HG02870 (cell line): ENCODE measurements around the gene ARHGAP32.
"Not testable (repeated sequence)": the region's sequence is repeated elsewhere in the genome, so short reads cannot be mapped to it uniquely, and the experiment has no call there.

Experiments
- ATAC-seq: cut with Tn5 transposase; IDR thresholded peaks from one replicate; pipeline ENCODE4 v1.9.1; 2021; ENCODE audit warnings: mild to moderate bottlenecking, moderate library complexity; ENCODE audit not compliant: unreplicated experiment

Gene ARHGAP32

GRCh38 chr11:129041611-129042018, 150.5 kb downstream of the ARHGAP32 start:
- ATAC-seq = no peak

DNA sequence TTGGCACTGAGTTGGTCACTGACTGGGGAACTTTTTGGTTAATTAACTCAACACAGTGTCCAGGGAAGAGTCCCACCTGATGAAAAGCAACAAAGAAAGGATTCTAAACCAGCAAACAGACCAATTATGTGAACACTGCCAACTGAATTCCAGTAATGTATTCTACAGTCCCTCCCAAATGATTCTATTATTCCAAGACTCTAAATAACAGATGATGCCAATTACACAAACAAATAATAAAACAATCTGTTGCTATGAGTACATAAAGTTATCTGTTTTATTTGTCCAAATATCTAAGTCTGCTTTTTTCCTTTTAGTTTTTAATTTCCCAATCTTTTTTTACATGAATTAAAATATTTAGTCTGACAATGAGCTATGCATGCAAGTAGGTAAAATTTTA, 151.2 kb downstream of the ARHGAP32 start:
- no peak for ATAC-seq

GRCh38 chr11:129035244-129035643, 156.9 kb downstream of the ARHGAP32 start:
- no peak for ATAC-seq

- ATAC-seq = no peak
Measured at GRCh38 chr11:129034001-129034400, 158.1 kb downstream of the ARHGAP32 start.

DNA sequence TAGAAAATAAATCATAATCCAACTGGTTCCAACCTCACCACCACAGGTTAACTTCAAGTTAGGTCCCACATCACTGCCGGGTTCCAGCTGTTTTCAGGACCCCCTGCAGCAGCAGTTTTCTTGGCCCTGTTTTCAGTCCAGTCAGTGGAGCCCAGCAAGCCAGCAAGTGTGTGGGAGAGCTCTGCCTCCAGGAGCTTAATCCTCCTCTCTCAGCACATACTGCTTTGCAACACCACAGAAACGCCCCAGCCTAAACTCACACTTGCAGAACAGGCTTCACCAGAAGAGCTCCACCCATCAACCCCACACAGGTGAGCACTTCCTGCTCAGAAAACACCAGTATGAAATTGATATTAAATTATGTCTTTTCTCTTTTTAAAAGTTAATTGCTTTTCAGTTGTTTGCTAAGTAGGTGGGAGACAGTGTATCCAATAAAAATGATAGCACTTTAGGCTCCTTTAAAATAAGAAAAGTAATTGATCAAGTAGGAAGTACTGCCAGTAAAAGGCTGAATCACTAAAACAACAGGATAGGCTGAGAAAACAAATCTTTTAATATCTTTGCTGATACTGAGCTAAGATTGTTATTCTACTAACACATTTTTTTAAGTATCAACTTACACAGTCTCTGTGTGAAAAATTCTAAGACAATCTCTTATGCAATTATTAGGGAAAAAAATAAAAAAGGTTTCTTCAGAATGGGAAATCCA, 168.0 kb downstream of the ARHGAP32 start:
- no peak for ATAC-seq

- no peak for ATAC-seq
Measured at GRCh38 chr11:129021295-129021694, 170.8 kb downstream of the ARHGAP32 start.

GRCh38 chr11:129018991-129019390, 173.1 kb downstream of the ARHGAP32 start:
- ATAC-seq = no peak

GRCh38 chr11:129018126-129018525, 174.0 kb downstream of the ARHGAP32 start:
- no peak for ATAC-seq

- no peak for ATAC-seq
Measured at GRCh38 chr11:129013737-129014475, 178.2 kb downstream of the ARHGAP32 start.

- ATAC-seq = no peak
Measured at GRCh38 chr11:129012880-129013279, 179.2 kb downstream of the ARHGAP32 start.

DNA sequence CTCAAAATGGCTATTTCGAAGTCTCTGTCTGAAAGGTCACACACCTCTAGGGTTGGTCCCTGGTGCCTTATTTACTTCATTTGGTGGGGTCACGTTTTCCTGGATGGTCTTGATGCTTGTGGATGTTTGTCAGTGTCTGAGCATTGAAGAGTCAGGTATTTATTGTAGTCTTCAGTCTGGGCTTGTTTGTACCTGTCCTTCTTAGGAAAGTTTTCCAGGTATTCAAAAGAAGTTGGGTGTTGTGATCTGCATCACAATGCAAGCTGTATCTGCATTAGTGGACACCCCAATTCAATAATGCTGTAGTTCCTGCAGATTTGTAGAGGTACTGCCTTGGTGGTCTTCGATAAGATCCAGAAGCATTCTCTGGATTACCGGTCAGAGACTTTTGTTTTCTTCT, 186.0 kb downstream of the ARHGAP32 start:
- no peak for ATAC-seq

DNA sequence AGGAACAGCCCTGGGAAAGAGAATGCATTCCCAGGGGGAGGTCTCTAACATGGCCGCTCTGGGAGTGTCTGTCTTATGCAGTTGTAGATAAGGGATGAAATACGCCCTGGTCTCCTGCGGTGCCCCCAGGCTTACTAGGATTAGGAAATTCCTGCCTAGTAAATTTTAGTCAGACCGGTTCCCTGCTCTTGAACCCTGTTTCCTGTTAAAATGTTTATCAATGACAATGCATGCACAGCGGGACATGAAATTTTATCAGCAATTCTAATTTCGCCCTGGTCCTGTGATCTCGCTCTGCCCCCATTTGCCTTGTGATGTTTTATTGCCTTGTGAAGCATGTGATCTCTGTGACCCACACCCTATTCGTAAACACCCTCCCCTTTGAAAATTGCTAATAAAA, 193.0 kb downstream of the ARHGAP32 start:
- ATAC-seq = not testable (repeated sequence)

DNA sequence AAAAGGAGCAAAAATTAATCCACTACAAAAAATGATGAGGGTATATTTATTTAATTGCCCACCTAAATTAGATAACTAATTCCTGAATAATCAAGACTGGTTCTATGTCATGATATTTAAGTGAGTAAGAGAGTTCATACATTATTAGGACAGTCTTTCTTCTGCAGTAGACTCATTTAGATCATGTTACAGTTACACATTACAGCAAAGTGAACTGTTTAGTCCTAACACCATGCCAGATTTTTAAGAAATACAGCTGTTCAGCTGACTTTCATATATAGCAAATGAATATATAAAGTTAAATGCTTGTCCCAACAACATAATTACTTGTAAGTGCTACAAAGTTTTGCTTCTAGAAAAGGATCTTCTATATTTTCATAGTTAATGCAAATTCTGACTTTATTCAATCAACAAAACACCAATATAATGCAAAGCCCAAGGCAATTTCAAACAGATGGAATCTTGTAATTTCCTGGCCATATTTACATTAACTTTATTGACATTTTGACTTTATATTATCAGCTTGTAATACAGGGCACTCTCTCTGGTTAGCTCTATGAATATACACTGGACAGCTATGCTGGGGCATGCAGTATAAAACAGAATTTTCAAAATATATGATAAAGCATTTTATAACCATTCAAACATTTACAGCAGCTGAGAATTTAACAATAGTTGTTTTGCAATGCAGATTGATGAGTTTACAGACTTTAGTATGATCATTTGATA, 203.7 kb downstream of the ARHGAP32 start:
- ATAC-seq = no peak

DNA sequence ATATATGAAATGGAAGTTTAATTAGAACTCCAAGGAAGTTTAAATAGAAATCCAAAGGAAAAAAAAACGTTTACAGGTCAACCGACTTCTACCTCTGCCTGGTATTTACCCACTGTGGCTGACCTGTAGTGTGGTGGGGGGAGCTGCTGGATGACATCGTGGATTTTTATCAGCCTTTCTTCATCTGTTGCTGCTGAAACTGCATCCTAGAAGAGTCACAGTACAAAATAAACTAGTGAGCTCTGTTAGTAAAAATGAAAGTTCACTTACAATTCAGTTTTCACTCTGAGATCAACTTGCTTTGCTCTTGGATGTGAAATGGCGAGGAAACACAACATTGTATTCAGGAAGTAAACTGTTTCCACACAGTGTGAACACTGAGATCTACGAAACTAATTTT, 206.2 kb downstream of the ARHGAP32 start:
- ATAC-seq = no peak

- no peak for ATAC-seq
Measured at GRCh38 chr11:128983023-128983422, 209.1 kb downstream of the ARHGAP32 start.

- ATAC-seq = no peak
Measured at GRCh38 chr11:128981254-128981653, 210.9 kb downstream of the ARHGAP32 start.

DNA sequence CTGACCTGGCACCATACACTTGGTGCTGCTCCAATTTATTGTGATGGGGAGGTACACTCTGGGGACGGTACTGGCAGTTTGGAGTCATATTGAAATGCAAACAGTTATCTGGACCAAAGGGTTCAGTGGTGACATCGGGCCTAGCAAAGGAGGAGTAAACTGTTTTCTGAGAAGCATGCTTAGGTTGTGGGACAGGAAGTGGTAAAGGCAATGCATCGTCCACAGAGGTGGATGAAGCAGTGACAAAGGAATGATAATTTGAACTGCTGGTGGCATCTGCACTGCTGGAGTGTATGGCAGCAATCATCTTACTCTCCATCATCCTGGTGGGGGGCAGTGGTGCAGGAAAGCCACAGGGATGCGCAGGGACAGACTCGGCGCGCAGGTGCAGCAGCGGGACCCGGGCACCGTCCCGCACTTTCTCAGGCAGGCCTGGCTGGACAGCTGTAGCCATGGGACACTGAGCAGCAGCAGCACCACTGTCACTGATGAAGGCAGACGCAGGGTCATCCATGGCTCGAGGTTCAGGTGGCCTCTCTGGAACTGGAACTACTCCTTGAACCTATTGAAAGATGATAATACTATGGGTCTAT, 221.4 kb downstream of the ARHGAP32 start:
- no peak for ATAC-seq

- ATAC-seq = no peak
Measured at GRCh38 chr11:128968916-128969315, 223.2 kb downstream of the ARHGAP32 start.

DNA sequence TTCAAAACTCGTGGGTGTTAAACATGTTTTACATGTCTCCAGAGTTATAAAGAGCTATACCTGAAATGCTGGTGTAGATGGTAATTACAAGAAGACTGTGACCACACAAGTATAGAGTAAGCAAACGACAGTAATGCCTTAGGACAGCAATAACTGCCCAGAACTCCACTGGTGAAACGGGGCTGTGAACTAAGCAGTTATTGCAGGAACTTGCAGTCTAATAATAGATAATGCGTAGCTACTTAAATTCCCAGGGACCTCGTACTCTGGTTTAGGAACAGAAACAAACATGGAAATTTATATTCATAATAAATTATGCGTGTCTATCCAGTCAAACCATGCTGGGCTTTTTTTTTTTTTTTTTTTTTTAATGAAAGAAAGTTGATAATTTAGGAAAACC, 224.5 kb downstream of the ARHGAP32 start:
- ATAC-seq = no peak

DNA sequence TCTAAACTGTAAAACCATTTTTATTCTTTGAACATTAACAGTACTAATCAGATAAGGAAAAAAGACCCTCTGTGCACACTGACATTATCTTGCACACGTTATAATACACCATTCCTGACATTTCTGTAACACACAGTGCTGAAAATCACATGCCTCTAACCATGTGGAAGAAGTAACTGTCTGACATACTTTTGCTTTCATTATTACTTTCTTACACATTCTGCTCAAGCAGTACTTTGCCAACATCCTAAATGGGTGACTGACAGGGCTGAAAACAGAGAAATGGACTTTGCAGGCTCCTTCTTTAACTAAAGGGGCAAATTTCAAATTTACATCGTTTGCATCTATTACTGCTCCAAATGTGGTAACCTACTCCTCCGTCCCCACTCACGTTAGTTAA, 226.6 kb downstream of the ARHGAP32 start:
- peak; percentile 94 for ATAC-seq

DNA sequence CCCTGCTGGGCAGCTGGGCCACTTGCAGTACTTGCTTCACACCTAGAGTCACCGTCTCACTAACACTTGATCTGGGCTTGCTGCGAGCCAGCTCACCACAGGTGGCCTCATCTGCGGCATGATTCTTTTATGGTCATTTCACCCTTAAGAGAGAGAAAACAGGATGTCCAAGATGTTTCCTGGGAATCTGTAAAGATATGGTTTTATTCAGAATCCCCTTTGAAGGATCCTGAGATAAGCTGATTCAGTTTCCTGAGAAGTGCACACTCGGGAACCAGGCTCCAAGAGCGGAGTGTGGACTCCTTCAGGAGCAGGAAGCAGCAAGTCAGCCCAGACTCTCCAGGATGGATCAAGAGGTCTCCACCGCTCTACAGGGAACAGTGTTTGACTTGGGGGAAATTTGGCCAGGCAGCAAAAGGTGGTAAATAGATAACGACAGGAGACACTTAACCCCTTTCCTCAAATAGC, 227.6 kb downstream of the ARHGAP32 start:
- no peak for ATAC-seq
